Fibroblast of pulmonary artery (primary cell): ENCODE data around the gene PDGFD.

Source experiments
- DNase-seq: peaks from one replicate; pipeline ENCODE4 v3.0.0-alpha.2; 2010; ENCODE audit warnings: low read depth
- H3K4me3 ChIP-seq: replicated peaks from 2 replicates; pipeline ENCODE4 v1.5.1; 2011; ENCODE audit warnings: low read depth, mild to moderate bottlenecking, control low read depth, low read length, moderate library complexity
- TF ChIP-seq, protein P1 (sequence below): IDR thresholded peaks from 2 replicates; pipeline ENCODE4 v1.5.1; 2011; ENCODE audit warnings: mild to moderate bottlenecking, control low read depth, low read length, inconsistent platforms; ENCODE audit errors: missing control alignments

PDGFD gene

GRCh38 chr11:103972013-103972412 is 191.9 kb downstream of the PDGFD start:
- no peak overlapping the region for H3K4me3 ChIP-seq
- TF ChIP-seq, protein P1, sequence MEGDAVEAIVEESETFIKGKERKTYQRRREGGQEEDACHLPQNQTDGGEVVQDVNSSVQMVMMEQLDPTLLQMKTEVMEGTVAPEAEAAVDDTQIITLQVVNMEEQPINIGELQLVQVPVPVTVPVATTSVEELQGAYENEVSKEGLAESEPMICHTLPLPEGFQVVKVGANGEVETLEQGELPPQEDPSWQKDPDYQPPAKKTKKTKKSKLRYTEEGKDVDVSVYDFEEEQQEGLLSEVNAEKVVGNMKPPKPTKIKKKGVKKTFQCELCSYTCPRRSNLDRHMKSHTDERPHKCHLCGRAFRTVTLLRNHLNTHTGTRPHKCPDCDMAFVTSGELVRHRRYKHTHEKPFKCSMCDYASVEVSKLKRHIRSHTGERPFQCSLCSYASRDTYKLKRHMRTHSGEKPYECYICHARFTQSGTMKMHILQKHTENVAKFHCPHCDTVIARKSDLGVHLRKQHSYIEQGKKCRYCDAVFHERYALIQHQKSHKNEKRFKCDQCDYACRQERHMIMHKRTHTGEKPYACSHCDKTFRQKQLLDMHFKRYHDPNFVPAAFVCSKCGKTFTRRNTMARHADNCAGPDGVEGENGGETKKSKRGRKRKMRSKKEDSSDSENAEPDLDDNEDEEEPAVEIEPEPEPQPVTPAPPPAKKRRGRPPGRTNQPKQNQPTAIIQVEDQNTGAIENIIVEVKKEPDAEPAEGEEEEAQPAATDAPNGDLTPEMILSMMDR, result no peak
- no peak for DNase-seq

DNA sequence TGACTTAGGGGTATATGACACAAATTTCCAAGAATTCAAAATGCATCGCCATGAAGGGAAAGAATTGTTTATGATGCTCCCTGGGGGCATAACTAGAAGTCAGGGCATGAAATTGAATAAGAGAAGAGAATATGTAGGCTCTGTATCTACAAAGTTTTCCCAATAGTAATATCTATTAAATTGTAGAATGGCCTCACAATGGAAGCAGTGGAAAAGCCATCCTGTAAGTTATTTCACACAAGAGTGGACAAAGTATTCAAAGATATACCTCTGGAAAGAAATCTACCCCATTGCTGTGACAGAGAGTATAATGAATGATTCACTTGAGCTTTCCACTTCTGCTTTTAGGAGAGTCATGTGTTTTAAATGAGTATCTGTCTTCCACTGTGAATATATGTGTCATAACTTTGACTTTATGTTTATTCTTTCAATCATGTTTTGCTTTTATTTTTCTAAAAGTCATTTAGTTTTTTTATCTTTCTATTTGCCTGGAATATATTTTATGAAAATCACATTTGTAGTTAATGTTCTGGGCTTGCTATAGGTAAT is 193.2 kb downstream of the PDGFD start:
- no peak overlapping the region for H3K4me3 ChIP-seq
- TF ChIP-seq, protein P1, result no peak
- no peak for DNase-seq

DNA sequence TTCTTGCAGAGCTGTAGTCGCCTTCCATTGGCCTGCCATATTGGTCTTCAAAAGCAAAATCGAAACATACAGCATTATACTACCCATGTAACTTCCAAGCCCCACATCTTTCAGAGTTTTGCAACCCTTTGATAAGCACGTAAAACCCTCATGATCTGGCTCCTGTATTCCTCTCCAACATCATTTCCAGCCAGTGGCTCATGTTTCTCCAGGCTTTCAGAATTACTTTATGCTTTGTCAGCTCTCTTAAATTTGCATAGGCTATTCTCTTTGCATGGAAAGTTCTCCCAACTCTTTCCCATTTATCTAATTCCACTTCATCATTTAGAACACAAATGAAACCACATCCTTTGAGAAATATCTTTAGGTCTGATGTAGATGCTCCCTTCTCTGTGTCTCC is 195.3 kb downstream of the PDGFD start:
- TF ChIP-seq, protein P1, result no peak
- no peak for DNase-seq
- H3K4me3 ChIP-seq, result no peak overlapping the region

DNA sequence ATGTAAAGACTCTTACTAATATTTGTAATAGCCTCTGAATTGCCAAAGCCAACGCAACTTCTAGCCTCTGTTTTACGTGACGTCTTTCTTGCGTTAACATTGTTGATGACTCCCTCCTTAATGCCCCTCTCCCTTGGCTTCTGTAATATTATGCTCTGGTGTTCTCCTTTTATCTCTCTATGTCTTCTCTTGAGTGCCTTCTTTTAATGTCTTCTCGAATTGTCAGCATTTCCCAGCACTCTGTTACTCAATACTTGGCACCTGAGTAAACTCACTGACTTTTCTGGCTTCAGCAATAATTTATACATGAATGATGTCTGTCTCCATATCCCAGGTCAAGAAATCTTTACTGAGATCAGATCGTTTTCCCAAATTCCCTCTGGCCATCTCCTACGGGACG is 196.0 kb downstream of the PDGFD start:
- no peak overlapping the region for H3K4me3 ChIP-seq
- no peak for DNase-seq
- TF ChIP-seq, protein P1, result no peak

- no peak for DNase-seq
- TF ChIP-seq, protein P1, result peak; percentile 1
- H3K4me3 ChIP-seq, result no peak overlapping the region
These were observed 199.6 kb downstream of the PDGFD start for GRCh38 chr11:103964390-103964789.

DNA sequence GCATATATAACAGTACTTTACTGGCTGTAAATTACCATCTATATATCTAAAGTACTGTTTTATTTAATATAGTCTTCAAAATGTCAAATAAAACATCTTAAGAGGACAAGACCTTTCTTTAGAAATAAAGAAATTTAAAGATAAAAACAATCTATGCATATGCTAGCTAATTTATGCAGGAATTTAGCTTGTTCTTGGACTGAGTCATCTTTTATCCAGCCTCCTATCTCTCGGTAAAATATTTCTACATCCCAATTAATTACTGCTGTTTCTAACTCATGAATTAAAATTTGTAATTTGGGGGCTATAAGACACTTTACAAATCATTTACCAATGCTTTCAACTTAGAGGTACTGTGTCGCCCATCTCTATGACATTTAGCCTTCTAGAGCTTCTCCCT is 200.3 kb downstream of the PDGFD start:
- TF ChIP-seq, protein P1, result no peak
- no peak overlapping the region for H3K4me3 ChIP-seq
- no peak for DNase-seq

GRCh38 chr11:103961010-103961409 is 202.9 kb downstream of the PDGFD start:
- H3K4me3 ChIP-seq, result no peak overlapping the region
- TF ChIP-seq, protein P1, result no peak
- DNase-seq, result peak; percentile 32
